ENCODE data around the gene IL22RA2.

GRCh38 chr6:137211910-137212309 lies 38.5 kb upstream of the IL22RA2 start:
- TF ChIP-seq MTA3 (IDR thresholded peaks at IDR 0.05; ENCODE audit: borderline replicate concordance), result no peak
- no peak for TF ChIP-seq FOXO4 (CRISPR knock-in tag; IDR thresholded peaks at IDR 0.05)
- TF ChIP-seq GABPA (tag; conservative IDR thresholded peaks at IDR 0.05; ENCODE audit: low read depth), result no peak
- TF ChIP-seq ATF3 (IDR thresholded peaks at IDR 0.05), result no peak
- no peak for TF ChIP-seq ATF3 (CRISPR knock-in tag; conservative IDR thresholded peaks at IDR 0.05)
- no peak for TF ChIP-seq ZNF449 (CRISPR knock-in tag; IDR thresholded peaks at IDR 0.05)
- no peak for TF ChIP-seq CTCF (IDR thresholded peaks at IDR 0.05 in 2 of 3, conservative IDR thresholded peaks at IDR 0.05 in 1 of 3; ENCODE audit: insufficient read depth in 2 of 3, low read depth in 1 of 3, low read length in 3 of 3)
- TF ChIP-seq FOS (IDR thresholded peaks at IDR 0.05; ENCODE audit: extremely low read depth, insufficient read length), result no peak
- no peak for TF ChIP-seq SAFB (IDR thresholded peaks at IDR 0.05; ENCODE audit: borderline replicate concordance, low read depth, low read length)
- no peak for TF ChIP-seq TAF1 (IDR thresholded peaks at IDR 0.05; ENCODE audit: control insufficient read depth, extremely low read depth, insufficient read depth, low read length, severe bottlenecking)
- TF ChIP-seq ZNF217 (CRISPR knock-in tag; IDR thresholded peaks at IDR 0.05), result no peak
- TF ChIP-seq GATA2 (CRISPR knock-in tag; IDR thresholded peaks at IDR 0.05), result no peak
- no peak for TF ChIP-seq ZNF274 (IDR thresholded peaks at IDR 0.05; ENCODE audit: borderline replicate concordance, low read depth, low read length)

Measured in K562 (cell line).